K562 (cell line): ENCODE results near the gene CDK14.

Experiments used
- CBX2 ChIP-seq: fragments of 200-600 bp; sonication (generic); IDR thresholded peaks from one replicate; pipeline ENCODE4 v1.6.1; 2012; ENCODE audit warnings: mild to moderate bottlenecking, low read length, inconsistent platforms; ENCODE audit not compliant: insufficient read depth, poor library complexity, severe bottlenecking
- CBX8 ChIP-seq: fragments of 200-600 bp; sonication (generic); IDR thresholded peaks from 2 replicates; pipeline ENCODE4 v1.6.1; 2012; ENCODE audit warnings: borderline replicate concordance, mixed run types, low read depth, mild to moderate bottlenecking, moderate library complexity, mixed read lengths, low read length, control low read depth, inconsistent platforms; ENCODE audit not compliant: poor library complexity, severe bottlenecking; ENCODE audit errors: extremely low read depth
- HDAC2 ChIP-seq: fragments of 450-650 bp; IDR thresholded peaks from 2 replicates; pipeline ENCODE4 v1.6.1; 2016; ENCODE audit warnings: mild to moderate bottlenecking
- MEF2A ChIP-seq: IDR thresholded peaks from 2 replicates; pipeline ENCODE4 v1.6.1; 2011; ENCODE audit warnings: low read depth, mild to moderate bottlenecking, low read length, moderate library complexity; ENCODE audit not compliant: control insufficient read depth
- THRAP3 ChIP-seq: fragments of 450-650 bp; IDR thresholded peaks from 2 replicates; pipeline ENCODE4 v1.6.1; 2016; ENCODE audit warnings: mild to moderate bottlenecking, inconsistent platforms, borderline replicate concordance
- ZNF507 ChIP-seq: conservative IDR thresholded peaks from 2 replicates; pipeline ENCODE4 v1.6.1; 2017; ENCODE audit warnings: missing genetic modification characterization, missing compliant biosample characterization
- ZNF639 ChIP-seq, 2 experiments: fragments of 200-800 bp in 1 of 2; sonication (Bioruptor generic) in 1 of 2; sonication (generic) in 1 of 2; formaldehyde crosslinking in 1 of 2; IDR thresholded peaks in 1 of 2; conservative IDR thresholded peaks in 1 of 2; 2 replicates each; pipeline versions ENCODE4 v1.5.0 to v1.6.1; 2016 to 2020; ENCODE audit warnings: missing compliant biosample characterization in 1 of 2, missing genetic modification characterization in 1 of 2, missing genetic modification reagents in 1 of 2

GRCh38 chr7:90836937-90837336 is 240.8 kb downstream of the CDK14 start:
- no peak for TF ChIP-seq HDAC2
- TF ChIP-seq ZNF507 (tag), result no peak
- TF ChIP-seq MEF2A, result no peak
- no peak for TF ChIP-seq CBX2
- TF ChIP-seq CBX8, result no peak
- TF ChIP-seq THRAP3, result no peak
- no peak for TF ChIP-seq ZNF639 (CRISPR knock-in tag; conservative IDR thresholded peaks at IDR 0.05 in 1 of 2, IDR thresholded peaks at IDR 0.05 in 1 of 2)
